ENCODE measurements around the gene HSD17B14. TPM values are rescaled to one million over a fixed set of nuclear protein-coding genes. Genes with fewer than 3 reads are reported as not detected.

HSD17B14 gene
- total and polyA plus RNA-seq, 12 donors = 1.1 to 5.3 (median 2.8) TPM

GRCh38 chr19:48861313-48861712 is 25.0 kb upstream of the HSD17B14 start:
- intact Hi-C loops (cut with DNase I) = no loop called here
- TF ChIP-seq CTCF (IDR thresholded peaks at IDR 0.05) = no peak
- no peak overlapping the region for H3K27ac ChIP-seq
- peaks cover 0 to 9% (median 2%) of the 10 kb centered on the region in 9 donors for H3K4me1 ChIP-seq
- no peaks in the 10 kb centered on the region for H3K27me3 ChIP-seq
- peaks cover 0 to 16% (median 0%) of the 10 kb centered on the region in 9 donors for H3K36me3 ChIP-seq
- no peak overlapping the region for H3K4me3 ChIP-seq
- no peak for DNase-seq
- WGBS, 2 donors = 86 to 91% methylated on average over 18 of the region's 18 CpGs
- ATAC-seq = no peak
- no peaks in the 10 kb centered on the region for H3K9me3 ChIP-seq

GRCh38 chr19:48859711-48860572 is 23.7 kb upstream of the HSD17B14 start:
- no peaks in the 10 kb centered on the region for H3K27me3 ChIP-seq
- DNase-seq (no peak), ATAC-seq (peak; percentile 8 to 73 (median 52))
- intact Hi-C loops (cut with DNase I) = no loop called here
- H3K4me3 ChIP-seq = peak overlapping the region in 3 of 10 donors; percentile 21 to 47 (median 32)
- TF ChIP-seq CTCF (IDR thresholded peaks at IDR 0.05) = no peak
- H3K27ac ChIP-seq = peak overlapping the region in 2 of 10 donors; percentile 22 to 37
- no peaks in the 10 kb centered on the region for H3K9me3 ChIP-seq
- peaks cover 0 to 16% (median 0%) of the 10 kb centered on the region in 9 donors for H3K36me3 ChIP-seq
- peaks cover 0 to 6% (median 0%) of the 10 kb centered on the region in 9 donors for H3K4me1 ChIP-seq
- WGBS, 2 donors = 76 to 86% methylated on average over 30 of the region's 30 CpGs

GRCh38 chr19:48858984-48859710 is 22.9 kb upstream of the HSD17B14 start:
- Histone ChIP-seq H3K27ac (peak overlapping the region in 2 of 10 donors; percentile 22 to 37), H3K9me3 (no peaks in the 10 kb centered on the region), H3K4me3 (peak overlapping the region in 3 of 10 donors; percentile 21 to 47 (median 32)), H3K4me1 (peaks cover 0 to 6% (median 0%) of the 10 kb centered on the region in 9 donors), H3K36me3 (peaks cover 0 to 18% (median 0%) of the 10 kb centered on the region in 9 donors), H3K27me3 (no peaks in the 10 kb centered on the region)
- no peak for TF ChIP-seq CTCF (IDR thresholded peaks at IDR 0.05)
- DNase-seq (peak in 1 of 2 donors; percentile 60), ATAC-seq (peak; percentile 37 to 72 (median 66))
- intact Hi-C loops (cut with DNase I) = no loop called here
- WGBS, 2 donors = 42 to 55% methylated on average over 34 of the region's 34 CpGs

- no peak for TF ChIP-seq CTCF (IDR thresholded peaks at IDR 0.05)
- 95% methylated on average over 6 of the region's 6 CpGs for WGBS, 2 donors
Observed at GRCh38 chr19:48856921-48857320, 20.6 kb upstream of the HSD17B14 start.

More at GRCh38 chr19:48856921-48857320, 20.6 kb upstream of the HSD17B14 start:
- Histone ChIP-seq H3K4me1 (peaks cover 0 to 12% (median 0%) of the 10 kb centered on the region in 9 donors), H3K27ac (no peak overlapping the region), H3K36me3 (peaks cover 0 to 27% (median 0%) of the 10 kb centered on the region in 9 donors), H3K4me3 (no peak overlapping the region), H3K9me3 (no peaks in the 10 kb centered on the region), H3K27me3 (no peaks in the 10 kb centered on the region)
- intact Hi-C loops (cut with DNase I) = no loop called here
- DNase-seq = no peak
- no peak for ATAC-seq

All from heart right ventricle (tissue), 16 donors.